Measurements from ENCODE around the gene PLCL1. TPM values are rescaled to one million over a fixed set of nuclear protein-coding genes. Genes with fewer than 3 reads are reported as not detected.

The PLCL1 gene
- total and polyA plus RNA-seq, 2 donors from 2014 or later: 13.6 to 14.7 TPM

DNA sequence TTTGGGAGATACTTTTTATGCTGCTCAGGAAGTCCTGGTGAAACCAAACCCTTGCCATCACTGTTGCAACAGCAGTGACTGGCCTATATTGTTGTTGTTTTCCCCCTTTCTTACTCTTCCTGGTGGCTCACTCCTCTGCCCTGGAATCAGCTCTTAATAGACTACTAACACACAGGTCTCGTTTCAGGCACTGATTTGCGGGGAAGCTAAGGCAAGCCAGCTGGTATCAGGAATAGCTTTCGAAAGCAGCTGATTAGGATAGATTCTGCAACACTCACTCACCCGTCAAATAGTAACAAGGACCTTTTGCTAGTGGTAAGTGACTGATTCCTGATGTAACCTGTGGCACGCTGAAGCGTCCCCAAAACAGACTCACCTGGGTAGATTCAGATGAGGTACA is 360.4 kb downstream of the PLCL1 start:
- intact Hi-C loops (cut with DNase I): no loop called here
- no peak overlapping the region for H3K4me3 ChIP-seq (ENCODE audit: low read length in 3 of 3)
- no peaks in the 10 kb centered on the region for H3K27me3 ChIP-seq (ENCODE audit: control insufficient read depth, insufficient read depth, low read length)
- no peaks in the 10 kb centered on the region for H3K36me3 ChIP-seq (ENCODE audit: control insufficient read depth in 2 of 3, insufficient read depth in 3 of 3, low read length in 3 of 3)
- no peak overlapping the region for H3K27ac ChIP-seq (ENCODE audit: low read depth in 2 of 2, low read length in 2 of 2)
- no peak overlapping the region for H3K9ac ChIP-seq (ENCODE audit: low read length in 3 of 3)
- TF ChIP-seq, protein P1, sequence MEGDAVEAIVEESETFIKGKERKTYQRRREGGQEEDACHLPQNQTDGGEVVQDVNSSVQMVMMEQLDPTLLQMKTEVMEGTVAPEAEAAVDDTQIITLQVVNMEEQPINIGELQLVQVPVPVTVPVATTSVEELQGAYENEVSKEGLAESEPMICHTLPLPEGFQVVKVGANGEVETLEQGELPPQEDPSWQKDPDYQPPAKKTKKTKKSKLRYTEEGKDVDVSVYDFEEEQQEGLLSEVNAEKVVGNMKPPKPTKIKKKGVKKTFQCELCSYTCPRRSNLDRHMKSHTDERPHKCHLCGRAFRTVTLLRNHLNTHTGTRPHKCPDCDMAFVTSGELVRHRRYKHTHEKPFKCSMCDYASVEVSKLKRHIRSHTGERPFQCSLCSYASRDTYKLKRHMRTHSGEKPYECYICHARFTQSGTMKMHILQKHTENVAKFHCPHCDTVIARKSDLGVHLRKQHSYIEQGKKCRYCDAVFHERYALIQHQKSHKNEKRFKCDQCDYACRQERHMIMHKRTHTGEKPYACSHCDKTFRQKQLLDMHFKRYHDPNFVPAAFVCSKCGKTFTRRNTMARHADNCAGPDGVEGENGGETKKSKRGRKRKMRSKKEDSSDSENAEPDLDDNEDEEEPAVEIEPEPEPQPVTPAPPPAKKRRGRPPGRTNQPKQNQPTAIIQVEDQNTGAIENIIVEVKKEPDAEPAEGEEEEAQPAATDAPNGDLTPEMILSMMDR (IDR thresholded peaks at IDR 0.05; ENCODE audit: borderline replicate concordance, extremely low read depth, insufficient read depth): no peak
- no peaks in the 10 kb centered on the region for H3K4me1 ChIP-seq (ENCODE audit: control insufficient read depth in 2 of 3, insufficient read depth in 2 of 3, low read depth in 1 of 3, low read length in 3 of 3)
- FAIRE-seq: no peak
- H3K9me3 ChIP-seq (ENCODE audit: control insufficient read depth in 2 of 3, insufficient read depth in 1 of 3, low read length in 3 of 3): no peaks in the 10 kb centered on the region
- no peak for DNase-seq

DNA sequence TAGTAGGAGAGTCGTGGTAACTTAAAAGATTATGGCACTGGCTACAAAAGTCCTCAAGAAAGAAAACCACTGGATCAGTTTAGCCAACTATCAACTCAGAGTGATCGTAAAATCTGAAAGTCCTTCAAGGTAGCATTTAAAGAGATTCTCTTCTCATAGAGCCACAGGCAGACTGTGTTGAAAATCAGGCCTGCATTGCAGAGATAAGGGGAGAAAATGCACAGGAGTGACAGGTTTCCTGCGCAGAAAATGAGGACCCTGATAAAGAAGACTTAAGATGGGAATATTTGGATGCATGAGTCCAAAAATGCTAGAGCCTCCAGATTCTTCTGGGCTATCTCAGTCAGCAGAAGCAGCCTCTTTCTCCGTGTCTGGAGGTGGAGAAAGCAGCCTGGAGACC is 360.9 kb downstream of the PLCL1 start:
- no peak for FAIRE-seq
- no peak overlapping the region for H3K4me3 ChIP-seq (ENCODE audit: low read length in 3 of 3)
- TF ChIP-seq, protein P1 (IDR thresholded peaks at IDR 0.05; ENCODE audit: borderline replicate concordance, extremely low read depth, insufficient read depth): no peak
- no peak overlapping the region for H3K27ac ChIP-seq (ENCODE audit: low read depth in 2 of 2, low read length in 2 of 2)
- no peak overlapping the region for H3K9ac ChIP-seq (ENCODE audit: low read length in 3 of 3)
- no peak for DNase-seq
- H3K4me1 ChIP-seq (ENCODE audit: control insufficient read depth in 2 of 3, insufficient read depth in 2 of 3, low read depth in 1 of 3, low read length in 3 of 3): no peaks in the 10 kb centered on the region
- no peaks in the 10 kb centered on the region for H3K9me3 ChIP-seq (ENCODE audit: control insufficient read depth in 2 of 3, insufficient read depth in 1 of 3, low read length in 3 of 3)
- H3K27me3 ChIP-seq (ENCODE audit: control insufficient read depth, insufficient read depth, low read length): no peaks in the 10 kb centered on the region
- no peaks in the 10 kb centered on the region for H3K36me3 ChIP-seq (ENCODE audit: control insufficient read depth in 2 of 3, insufficient read depth in 3 of 3, low read length in 3 of 3)
- intact Hi-C loops (cut with DNase I): no loop called here

DNA sequence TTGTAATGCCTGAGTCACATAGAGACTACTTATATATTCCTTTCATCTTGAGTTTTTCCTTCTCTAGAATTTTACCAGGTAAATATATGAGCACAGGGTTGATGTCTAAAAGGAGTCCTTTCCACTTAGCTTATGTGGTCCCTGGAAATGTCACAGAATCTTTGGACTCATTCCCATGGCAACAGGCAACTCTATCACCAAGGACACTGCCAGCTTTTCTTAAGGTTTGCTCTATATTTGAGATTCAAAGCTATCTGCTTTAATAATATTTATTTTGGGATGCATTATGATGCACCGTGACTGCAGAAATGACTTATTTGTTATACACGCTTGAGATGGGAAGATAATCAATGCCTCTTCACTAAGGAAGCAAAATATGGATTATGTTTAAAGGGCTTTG is 363.0 kb downstream of the PLCL1 start:
- no peaks in the 10 kb centered on the region for H3K27me3 ChIP-seq (ENCODE audit: control insufficient read depth, insufficient read depth, low read length)
- H3K4me1 ChIP-seq (ENCODE audit: control insufficient read depth in 2 of 3, insufficient read depth in 2 of 3, low read depth in 1 of 3, low read length in 3 of 3): no peaks in the 10 kb centered on the region
- no peaks in the 10 kb centered on the region for H3K36me3 ChIP-seq (ENCODE audit: control insufficient read depth in 2 of 3, insufficient read depth in 3 of 3, low read length in 3 of 3)
- no peak for DNase-seq
- TF ChIP-seq, protein P1 (IDR thresholded peaks at IDR 0.05; ENCODE audit: borderline replicate concordance, extremely low read depth, insufficient read depth): no peak
- FAIRE-seq: no peak
- no peak overlapping the region for H3K27ac ChIP-seq (ENCODE audit: low read depth in 2 of 2, low read length in 2 of 2)
- no peak overlapping the region for H3K9ac ChIP-seq (ENCODE audit: low read length in 3 of 3)
- H3K4me3 ChIP-seq (ENCODE audit: low read length in 3 of 3): no peak overlapping the region
- no peaks in the 10 kb centered on the region for H3K9me3 ChIP-seq (ENCODE audit: control insufficient read depth in 2 of 3, insufficient read depth in 1 of 3, low read length in 3 of 3)
- intact Hi-C loops (cut with DNase I): no loop called here

DNA sequence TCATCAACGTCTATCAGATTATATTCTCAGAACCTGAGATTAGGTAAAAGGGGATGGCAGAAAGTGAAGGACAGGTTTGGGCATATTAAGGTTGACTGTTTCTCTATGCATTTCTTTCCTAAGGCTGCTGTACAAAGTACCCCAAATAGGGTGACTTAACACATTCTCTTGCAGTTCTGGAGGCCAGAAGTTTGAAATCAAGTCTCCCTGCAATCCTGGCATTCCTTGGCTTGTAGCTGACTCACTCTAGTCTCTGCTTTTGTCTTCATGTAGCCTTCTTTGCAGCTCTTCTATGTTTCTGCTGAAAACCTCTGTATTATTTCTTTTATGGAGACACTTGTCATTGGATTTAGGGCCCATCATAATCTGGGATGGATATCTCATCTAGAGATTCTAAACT is 364.3 kb downstream of the PLCL1 start:
- H3K4me3 ChIP-seq (ENCODE audit: low read length in 3 of 3): no peak overlapping the region
- FAIRE-seq: no peak
- no peaks in the 10 kb centered on the region for H3K4me1 ChIP-seq (ENCODE audit: control insufficient read depth in 2 of 3, insufficient read depth in 2 of 3, low read depth in 1 of 3, low read length in 3 of 3)
- intact Hi-C loops (cut with DNase I): no loop called here
- DNase-seq: no peak
- H3K27ac ChIP-seq (ENCODE audit: low read depth in 2 of 2, low read length in 2 of 2): no peak overlapping the region
- H3K9me3 ChIP-seq (ENCODE audit: control insufficient read depth in 2 of 3, insufficient read depth in 1 of 3, low read length in 3 of 3): no peaks in the 10 kb centered on the region
- TF ChIP-seq, protein P1 (IDR thresholded peaks at IDR 0.05; ENCODE audit: borderline replicate concordance, extremely low read depth, insufficient read depth): no peak
- no peaks in the 10 kb centered on the region for H3K36me3 ChIP-seq (ENCODE audit: control insufficient read depth in 2 of 3, insufficient read depth in 3 of 3, low read length in 3 of 3)
- H3K9ac ChIP-seq (ENCODE audit: low read length in 3 of 3): no peak overlapping the region
- no peaks in the 10 kb centered on the region for H3K27me3 ChIP-seq (ENCODE audit: control insufficient read depth, insufficient read depth, low read length)

Measured in kidney (tissue), 14 donors.